Uterus (tissue), 2 donors: ENCODE measurements around the gene WWOX.

Experiments
- CTCF ChIP-seq, 4 experiments: fragments of 200-600 bp in 2 of 4; fragments of 450-650 bp in 2 of 4; sonication (generic) in 2 of 4; IDR thresholded peaks; one replicate each; pipeline ENCODE4 v1.5.1; 2016 to 2019; ENCODE audit warnings: antibody characterized with exemption in 4 of 4, mild to moderate bottlenecking in 2 of 4, moderate library complexity in 1 of 4
- POLR2A ChIP-seq, 2 donors: fragments of 450-650 bp; IDR thresholded peaks; one replicate each; pipeline ENCODE4 v1.6.1; 2016; ENCODE audit warnings: antibody characterized with exemption in 2 of 2, mild to moderate bottlenecking in 1 of 2, moderate library complexity in 1 of 2

- TF ChIP-seq CTCF (IDR thresholded peaks at IDR 0.05) (no peak), POLR2A (IDR thresholded peaks at IDR 0.05) (no peak)
Observed at GRCh38 chr16:79172976-79173500, 1073.6 kb downstream of the WWOX start.
